ENCODE results near the gene SH3RF3. TPM values are rescaled to one million over a fixed set of nuclear protein-coding genes. Genes with fewer than 3 reads are reported as not detected.

SH3RF3 gene
- total and polyA plus RNA-seq, 4 donors: 2.9 to 9.7 (median 8.6) TPM

DNA sequence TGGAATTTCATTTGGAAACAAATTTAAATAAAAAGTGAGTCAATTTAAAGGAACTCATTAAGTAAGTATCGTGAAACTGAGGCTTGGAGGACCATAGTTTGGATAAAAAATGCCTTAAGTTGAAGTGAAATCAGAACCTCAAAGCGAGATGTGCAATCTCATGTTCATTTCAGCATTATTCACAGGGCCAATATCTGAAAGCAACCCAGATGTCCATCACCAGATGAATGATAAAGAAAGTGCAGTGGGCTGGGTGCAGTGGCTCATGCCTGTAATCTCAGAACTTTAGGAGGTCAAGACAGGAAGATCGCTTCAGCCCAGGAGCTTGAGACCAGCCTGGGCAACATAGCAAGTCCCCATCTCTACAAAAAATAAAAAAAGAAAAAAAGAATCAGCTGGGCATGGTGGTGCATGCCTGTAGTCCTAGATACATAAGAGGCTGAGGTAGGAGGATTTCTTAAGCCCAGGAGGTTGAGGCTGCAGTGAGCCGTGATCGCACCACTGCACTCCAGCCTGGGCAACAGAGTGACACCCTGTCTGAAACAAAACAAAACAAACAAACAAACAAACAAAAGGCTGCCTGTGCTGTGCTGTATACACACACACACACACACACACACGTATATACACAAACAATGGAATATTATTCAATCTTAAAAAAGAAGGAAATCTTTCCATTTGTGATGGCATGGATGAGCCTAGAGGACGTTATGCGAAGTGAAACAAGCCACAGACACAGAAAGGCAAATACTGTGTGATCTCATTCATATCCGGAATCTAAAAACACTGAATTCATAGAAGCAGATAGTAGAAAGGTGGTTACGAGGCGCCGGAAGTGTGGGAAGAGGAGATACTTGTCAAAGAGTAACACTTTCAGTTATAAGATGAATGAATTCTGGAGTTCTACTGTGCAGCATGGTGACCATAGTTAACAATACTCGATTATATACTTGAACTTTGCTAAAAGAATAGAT lies 14.5 kb downstream of the SH3RF3 start:
- H3K36me3 ChIP-seq (ENCODE audit: control insufficient read depth in 4 of 4, insufficient read depth in 4 of 4, low read length in 4 of 4): no peaks in the 10 kb centered on the region
- DNase-seq: no peak
- no peak overlapping the region for H3K27ac ChIP-seq (ENCODE audit: low read depth in 1 of 2, low read length in 1 of 2)
- no peak overlapping the region for H3K9ac ChIP-seq (ENCODE audit: insufficient read depth in 1 of 2, low read length in 2 of 2)
- H3K4me3 ChIP-seq: no peak overlapping the region
- ATAC-seq (ENCODE audit: insufficient read depth, low FRiP score): no peak
- H3K27me3 ChIP-seq (ENCODE audit: control insufficient read depth in 3 of 3, insufficient read depth in 3 of 3, low read length in 2 of 3): no peaks in the 10 kb centered on the region
- 89 to 91% methylated on average over 13 of the region's 13 CpGs for WGBS, 2 donors
- TF ChIP-seq CTCF (IDR thresholded peaks at IDR 0.05; ENCODE audit: control extremely low read depth, extremely low read depth): no peak
- no peaks in the 10 kb centered on the region for H3K9me3 ChIP-seq (ENCODE audit: control insufficient read depth in 4 of 4, insufficient read depth in 3 of 4, low read length in 3 of 4)
- no peaks in the 10 kb centered on the region for H3K4me1 ChIP-seq (ENCODE audit: control insufficient read depth in 5 of 5, insufficient read depth in 5 of 5, low read length in 5 of 5)

DNA sequence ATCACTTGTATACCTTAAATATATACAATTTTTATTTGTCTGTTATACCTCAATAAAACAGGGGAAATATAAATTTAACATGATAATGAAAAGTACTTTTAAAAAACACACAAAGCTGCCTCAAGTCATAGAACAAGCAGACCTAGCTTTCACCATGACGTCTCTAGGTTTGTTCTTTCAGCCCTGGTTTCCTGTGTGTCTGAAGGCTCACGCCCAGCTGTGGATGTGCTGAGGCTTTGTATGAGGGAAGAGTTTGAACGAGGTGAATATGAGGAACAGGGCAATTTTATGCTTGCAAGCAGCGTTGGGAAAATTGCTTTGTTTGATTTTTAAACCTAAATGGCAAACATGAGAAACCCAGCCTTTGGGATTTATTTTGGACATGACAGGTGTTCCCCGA lies 15.3 kb downstream of the SH3RF3 start:
- WGBS, 2 donors: 48 to 67% methylated on average over 5 of the region's 5 CpGs
- Histone ChIP-seq H3K27me3 (ENCODE audit: control insufficient read depth in 3 of 3, insufficient read depth in 3 of 3, low read length in 2 of 3) (no peaks in the 10 kb centered on the region), H3K9ac (ENCODE audit: insufficient read depth in 1 of 2, low read length in 2 of 2) (no peak overlapping the region), H3K4me3 (no peak overlapping the region), H3K36me3 (ENCODE audit: control insufficient read depth in 4 of 4, insufficient read depth in 4 of 4, low read length in 4 of 4) (no peaks in the 10 kb centered on the region), H3K4me1 (ENCODE audit: control insufficient read depth in 5 of 5, insufficient read depth in 5 of 5, low read length in 5 of 5) (no peaks in the 10 kb centered on the region), H3K27ac (ENCODE audit: low read depth in 1 of 2, low read length in 1 of 2) (no peak overlapping the region), H3K9me3 (ENCODE audit: control insufficient read depth in 4 of 4, insufficient read depth in 3 of 4, low read length in 3 of 4) (no peaks in the 10 kb centered on the region)
- DNase-seq (no peak), ATAC-seq (ENCODE audit: insufficient read depth, low FRiP score) (no peak)
- no peak for TF ChIP-seq CTCF (IDR thresholded peaks at IDR 0.05; ENCODE audit: control extremely low read depth, extremely low read depth)

DNA sequence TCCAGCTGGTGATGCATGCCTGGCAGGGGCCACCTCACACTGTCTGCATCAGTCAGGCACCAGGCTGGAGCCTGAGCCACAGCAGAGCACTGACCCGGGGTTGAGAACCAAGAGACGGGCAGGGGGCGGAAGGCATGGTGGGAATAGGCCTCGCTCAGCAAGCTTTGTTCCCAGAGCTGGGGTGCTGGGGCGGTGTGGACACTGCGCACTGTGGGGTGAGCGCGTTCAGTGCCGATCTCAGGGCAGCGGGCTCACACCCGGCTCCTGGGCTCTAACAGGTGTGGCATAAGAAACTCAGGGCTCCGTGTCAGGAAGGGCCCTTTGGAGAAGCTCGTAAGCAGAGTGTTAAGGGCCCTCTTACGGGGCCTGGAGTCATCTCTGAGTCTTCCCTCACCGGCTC lies 15.7 kb downstream of the SH3RF3 start:
- no peak for TF ChIP-seq CTCF (IDR thresholded peaks at IDR 0.05; ENCODE audit: control extremely low read depth, extremely low read depth)
- DNase-seq (no peak), ATAC-seq (ENCODE audit: insufficient read depth, low FRiP score) (no peak)
- H3K27ac ChIP-seq (ENCODE audit: low read depth in 1 of 2, low read length in 1 of 2): no peak overlapping the region
- H3K9ac ChIP-seq (ENCODE audit: insufficient read depth in 1 of 2, low read length in 2 of 2): no peak overlapping the region
- no peak overlapping the region for H3K4me3 ChIP-seq
- H3K27me3 ChIP-seq (ENCODE audit: control insufficient read depth in 3 of 3, insufficient read depth in 3 of 3, low read length in 2 of 3): no peaks in the 10 kb centered on the region
- H3K4me1 ChIP-seq (ENCODE audit: control insufficient read depth in 5 of 5, insufficient read depth in 5 of 5, low read length in 5 of 5): no peaks in the 10 kb centered on the region
- H3K9me3 ChIP-seq (ENCODE audit: control insufficient read depth in 4 of 4, insufficient read depth in 3 of 4, low read length in 3 of 4): no peaks in the 10 kb centered on the region
- 96% methylated on average over 15 of the region's 15 CpGs for WGBS, 2 donors
- no peaks in the 10 kb centered on the region for H3K36me3 ChIP-seq (ENCODE audit: control insufficient read depth in 4 of 4, insufficient read depth in 4 of 4, low read length in 4 of 4)

All from lung (tissue), 12 donors.